ENCODE data around the gene EHF.

EHF gene

DNA sequence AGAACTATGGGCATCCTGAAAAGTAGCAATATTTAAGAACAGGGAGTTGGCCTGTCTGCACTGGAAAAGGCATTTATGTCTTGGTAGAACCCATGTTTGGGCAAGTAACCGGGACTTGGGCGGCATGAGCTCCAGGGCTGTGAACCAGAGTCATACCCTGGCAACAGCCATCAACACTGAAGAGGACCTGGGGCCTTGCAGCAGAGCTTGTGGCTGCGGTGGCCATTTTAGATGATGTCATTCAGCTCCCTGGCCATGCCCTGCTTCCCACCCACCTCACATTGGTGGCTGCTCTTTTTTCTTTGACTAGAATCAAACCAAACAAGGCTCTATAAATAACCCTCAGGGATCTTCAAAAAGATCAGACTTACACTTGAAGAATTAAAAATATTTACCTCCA is 26.6 kb downstream of the EHF start:
- no peak for DNase-seq

DNA sequence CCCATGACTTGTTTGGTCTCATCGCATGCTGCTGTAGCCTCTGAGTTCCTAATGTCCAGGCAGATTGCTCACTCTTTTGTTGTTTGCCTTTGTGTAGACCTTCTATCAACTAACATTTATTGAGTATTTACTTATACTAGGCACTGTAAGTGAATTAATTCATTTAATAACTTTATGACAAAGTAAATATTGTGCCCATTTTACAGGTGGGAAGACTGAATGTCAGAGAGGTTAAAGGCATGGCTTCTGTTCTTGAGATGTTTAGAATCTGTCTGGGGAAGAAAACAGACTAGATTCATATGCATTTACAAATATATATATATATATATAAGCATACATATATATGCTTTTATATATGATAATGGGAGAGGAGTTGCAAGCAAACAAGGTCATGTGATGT is 27.1 kb downstream of the EHF start:
- DNase-seq = no peak

GRCh38 chr11:34649597-34649996 is 28.7 kb downstream of the EHF start:
- no peak for DNase-seq

DNA sequence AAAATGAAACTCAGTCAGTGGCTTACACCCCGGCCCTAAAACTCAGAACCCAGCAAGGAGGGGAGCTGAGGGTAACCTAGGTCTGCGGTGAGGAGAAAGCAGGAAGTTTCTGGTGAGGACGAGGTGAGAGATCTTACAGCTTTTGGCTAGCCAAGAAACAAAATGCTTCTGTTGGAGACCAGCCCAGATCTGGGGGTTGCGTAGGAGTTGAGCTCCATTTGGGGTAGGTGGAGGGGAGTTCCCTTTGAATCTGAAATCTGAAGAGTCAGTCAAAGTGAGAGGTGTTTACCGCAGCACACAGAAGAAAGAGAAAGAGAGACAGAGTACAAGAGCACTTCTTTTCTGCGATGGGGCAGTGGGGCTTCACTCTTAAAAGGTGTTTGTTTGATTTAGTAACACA is 29.6 kb downstream of the EHF start:
- no peak for DNase-seq

- DNase-seq = no peak
Observed at GRCh38 chr11:34651551-34651950, 30.7 kb downstream of the EHF start.

GRCh38 chr11:34652191-34652973 is 31.5 kb downstream of the EHF start:
- DNase-seq = no peak

- no peak for DNase-seq
Observed at GRCh38 chr11:34653031-34653430, 32.1 kb downstream of the EHF start.

DNA sequence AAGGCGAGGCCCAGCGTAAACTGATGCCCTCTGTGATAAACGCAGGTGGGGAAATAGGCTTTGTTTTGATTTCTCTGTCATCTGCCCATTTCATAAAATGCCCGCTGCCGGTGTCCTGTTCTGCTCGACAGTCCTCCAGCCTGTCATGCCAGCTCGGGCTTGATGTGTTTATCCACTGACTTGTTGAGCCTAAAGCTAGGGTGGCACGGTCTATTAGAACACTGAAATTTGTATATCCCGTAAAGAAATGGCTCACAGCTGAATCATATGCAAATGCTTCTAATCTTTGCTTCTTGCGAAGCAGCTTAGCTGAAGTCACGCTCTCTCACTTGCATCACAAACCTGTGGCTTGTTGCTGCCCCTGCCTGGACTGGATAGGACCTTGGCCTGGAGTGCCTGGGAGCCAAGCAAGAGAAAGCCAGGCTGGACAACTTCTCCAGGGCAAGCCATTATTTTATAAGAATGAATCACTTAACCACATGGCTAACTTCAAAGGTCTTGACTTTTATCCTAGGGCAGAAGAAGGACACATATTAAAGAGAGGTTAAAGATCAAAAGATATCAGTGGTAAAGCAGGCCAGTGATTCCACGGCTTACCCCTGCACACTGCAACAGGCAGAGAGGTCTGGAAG is 33.1 kb downstream of the EHF start:
- no peak for DNase-seq

GRCh38 chr11:34654483-34655334 is 33.8 kb downstream of the EHF start:
- no peak for DNase-seq

DNA sequence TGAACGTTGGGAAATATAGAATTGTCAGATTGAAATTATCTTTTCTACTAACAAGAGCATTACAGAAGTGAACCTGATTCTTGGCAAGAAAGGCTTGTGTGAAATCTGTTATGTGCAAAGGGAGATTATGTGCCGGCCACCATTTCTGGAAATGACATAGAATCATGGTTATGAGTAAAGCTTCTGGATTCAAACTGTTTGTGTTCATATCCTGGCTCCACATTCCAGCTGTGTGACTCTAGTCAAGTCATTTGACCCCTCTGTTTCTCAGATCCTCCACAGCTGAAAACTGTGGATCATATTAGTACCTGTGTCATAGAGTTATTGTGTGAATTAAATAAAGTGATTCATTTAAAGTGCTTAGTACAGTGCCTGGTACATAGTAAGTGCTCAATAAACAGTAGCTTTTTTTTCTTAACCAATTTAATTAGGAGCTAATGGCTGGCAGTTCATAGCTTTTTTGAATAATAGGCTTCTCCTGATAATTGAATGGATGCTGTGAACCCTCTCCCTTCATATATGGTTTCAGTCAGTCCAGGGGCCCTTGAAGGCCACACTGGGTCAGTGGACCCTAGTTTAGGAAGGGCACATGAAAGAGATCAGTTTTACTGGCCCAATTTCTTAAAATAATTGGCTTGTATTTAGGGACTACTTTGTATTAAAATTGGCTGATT is 34.6 kb downstream of the EHF start:
- DNase-seq = no peak

DNA sequence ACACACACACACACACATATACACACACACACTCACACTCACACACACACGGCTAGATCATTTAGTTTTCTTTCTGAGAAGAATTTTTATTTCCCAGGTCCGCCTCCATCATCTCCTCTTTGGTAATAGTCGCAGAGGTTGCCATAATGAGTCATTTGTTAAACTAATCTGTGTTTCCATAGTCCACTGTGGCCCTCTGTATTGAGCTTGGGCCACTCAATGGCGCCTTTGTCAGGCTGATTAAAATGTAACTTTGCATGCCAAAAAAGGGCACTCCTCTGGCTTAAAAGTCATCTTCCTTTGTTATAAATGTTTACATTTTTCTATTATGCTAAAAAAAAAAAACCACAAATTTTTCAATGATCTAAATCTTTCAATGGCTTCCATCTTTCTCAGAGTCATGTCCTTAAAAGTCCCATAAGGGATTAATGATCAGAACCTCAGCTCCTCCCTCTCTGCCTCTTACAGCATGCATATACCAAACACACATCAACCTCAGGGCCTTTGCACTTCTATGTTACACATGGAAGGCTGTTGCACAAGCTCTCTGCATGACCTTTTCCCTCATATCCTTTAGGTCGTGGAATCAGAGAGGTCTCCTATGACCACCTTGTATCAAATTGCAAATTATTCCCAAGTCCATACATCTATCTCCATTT is 35.3 kb downstream of the EHF start:
- no peak for DNase-seq

DNA sequence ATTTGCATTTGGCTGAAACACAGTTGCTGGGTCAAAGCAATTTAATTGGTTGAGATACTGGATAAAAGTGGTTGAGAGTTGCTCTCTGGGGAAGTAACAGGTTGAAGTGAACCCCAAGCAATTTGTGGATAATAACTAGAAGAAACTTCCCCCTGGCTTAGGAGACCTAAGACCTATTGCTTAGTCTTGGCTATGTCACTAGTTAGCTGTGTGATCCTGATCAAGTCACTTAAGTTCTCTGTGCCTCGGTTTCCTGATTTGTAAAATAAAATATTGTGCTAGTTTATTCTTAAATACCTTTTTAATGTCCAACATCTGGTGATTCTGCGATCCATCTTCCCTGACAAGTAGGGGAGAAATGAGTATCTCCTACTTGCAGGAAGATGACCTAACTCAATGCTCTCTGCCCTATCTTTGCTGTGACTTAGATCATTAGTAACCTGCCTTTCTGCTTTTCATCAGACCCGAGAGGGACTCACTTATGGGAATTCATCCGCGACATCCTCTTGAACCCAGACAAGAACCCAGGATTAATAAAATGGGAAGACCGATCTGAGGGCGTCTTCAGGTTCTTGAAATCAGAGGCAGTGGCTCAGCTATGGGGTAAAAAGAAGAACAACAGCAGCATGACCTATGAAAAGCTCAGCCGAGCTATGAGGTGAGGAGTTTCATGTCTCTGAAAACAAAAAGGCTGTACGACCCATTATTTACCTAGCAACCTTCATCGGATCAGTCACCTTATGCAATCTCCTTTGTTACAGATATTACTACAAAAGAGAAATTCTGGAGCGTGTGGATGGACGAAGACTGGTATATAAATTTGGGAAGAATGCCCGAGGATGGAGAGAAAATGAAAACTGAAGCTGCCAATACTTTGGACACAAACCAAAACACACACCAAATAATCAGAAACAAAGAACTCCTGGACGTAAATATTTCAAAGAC is 37.5 kb downstream of the EHF start:
- no peak for DNase-seq

- DNase-seq = no peak
Observed at GRCh38 chr11:34659096-34659733, 38.3 kb downstream of the EHF start.

DNA sequence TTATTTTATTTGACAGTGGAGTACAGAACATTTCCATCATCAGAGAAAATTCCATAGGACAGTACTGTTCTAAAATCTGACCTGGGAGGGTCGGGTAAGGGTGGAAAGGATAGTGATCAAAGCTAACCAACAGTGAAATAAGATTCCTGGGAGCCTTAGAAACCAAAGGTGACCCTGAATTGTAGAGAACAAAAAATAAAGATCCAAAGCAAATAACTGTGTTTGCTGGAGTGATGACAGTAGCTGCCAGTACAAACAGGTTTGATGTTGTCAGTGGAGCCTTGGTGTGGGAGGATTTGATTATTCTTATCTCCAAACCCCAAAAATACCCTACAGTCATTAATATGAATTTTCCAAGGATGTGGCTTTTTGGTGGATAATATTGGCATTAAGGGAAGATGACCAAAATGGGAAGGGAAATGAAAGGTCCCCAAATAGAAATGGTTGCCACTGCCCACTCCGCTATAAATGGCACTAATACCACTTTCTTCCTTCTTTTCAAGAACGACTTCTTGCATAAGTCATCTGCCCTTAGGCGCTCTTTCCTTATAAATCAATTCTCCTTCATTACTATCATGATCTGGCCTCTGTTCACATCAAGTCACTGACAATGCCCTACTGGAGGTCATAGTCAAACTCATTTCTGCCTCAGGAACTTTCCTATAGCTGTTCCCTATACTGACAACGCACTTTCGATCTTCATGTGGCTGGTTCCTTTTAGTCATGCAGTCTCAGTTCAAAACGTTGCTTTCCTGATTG is 44.4 kb downstream of the EHF start:
- no peak for DNase-seq

DNA sequence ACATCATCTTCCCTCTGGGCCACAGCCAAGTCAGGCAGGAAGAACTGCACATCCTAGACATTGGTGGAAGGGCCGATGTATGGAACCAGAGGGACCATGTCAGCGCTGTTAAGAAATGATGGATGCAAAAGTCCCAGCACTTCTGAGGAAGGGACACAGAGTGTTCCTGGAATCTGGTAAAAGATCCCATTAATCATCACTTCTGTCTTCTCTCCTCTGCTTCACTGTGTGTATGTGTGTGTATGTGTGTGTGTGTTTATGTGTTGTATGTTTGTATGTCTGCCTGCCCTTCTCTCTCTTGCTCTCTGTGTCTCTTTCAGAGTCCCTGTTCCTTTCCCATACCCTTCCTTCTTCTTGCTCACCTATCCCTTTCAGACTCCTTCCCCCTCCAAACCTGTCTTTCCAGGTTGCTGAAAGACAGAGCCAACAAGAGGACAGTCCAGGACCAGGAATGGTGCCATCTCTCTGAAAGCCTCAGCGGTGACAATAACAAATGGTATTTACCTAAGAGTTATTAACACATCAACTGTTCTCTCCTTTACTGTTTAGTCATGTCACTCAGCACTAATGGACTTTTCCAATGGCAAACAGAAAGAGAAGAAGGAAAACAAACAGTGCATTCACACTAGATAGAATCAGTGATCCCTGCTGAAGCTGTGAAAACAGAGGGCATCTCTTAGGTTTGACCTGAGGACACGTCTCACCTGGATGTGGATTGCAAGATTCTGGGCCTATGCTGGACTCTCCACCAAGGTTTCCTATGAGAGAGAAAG is 47.1 kb downstream of the EHF start:
- no peak for DNase-seq

DNA sequence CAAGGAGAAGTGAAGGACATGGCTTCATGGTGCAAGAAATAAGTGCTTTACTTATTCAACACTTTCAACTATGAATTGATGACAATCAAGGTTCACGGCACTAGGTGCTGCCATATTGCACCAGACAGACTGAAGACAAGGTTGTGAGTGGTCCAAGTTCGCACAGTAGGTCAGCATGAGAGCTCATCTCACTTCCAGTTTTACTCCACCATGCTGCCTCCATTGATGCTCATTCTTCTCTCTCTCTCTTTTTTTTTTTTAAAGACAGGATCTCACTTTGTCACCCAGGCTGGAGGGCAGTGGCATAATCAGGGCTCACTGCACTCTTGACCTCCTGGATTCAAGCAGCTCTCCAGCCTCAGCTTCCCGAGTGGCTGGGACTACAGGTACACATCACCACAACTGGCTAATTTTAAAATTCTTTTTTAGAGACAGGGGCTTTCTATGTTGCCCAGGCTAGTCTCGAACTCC is 47.7 kb downstream of the EHF start:
- DNase-seq = no peak

- DNase-seq = no peak
Observed at GRCh38 chr11:34669458-34669857, 48.6 kb downstream of the EHF start.

DNA sequence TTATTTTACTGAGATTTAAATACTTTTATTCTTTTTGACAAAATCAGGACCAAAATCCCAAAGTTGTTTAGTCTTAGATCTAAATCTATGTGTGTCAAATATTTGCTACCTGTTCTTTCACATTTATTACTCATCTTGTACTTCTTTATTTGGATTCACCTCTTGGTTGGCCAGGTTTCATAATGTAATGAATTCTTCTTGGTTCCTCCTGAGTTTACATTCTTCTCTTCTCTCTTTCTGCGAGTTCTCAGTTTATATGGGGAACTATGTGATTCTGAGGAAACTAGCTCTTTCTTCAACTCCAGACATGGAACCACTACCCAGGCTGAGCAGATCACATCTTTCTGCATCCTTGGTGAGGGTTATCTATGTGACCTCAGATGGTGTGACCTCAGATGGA is 50.2 kb downstream of the EHF start:
- no peak for DNase-seq

GRCh38 chr11:34671946-34672345 is 51.1 kb downstream of the EHF start:
- no peak for DNase-seq

All from NCI-H524 (cell line).